Rectal smooth muscle tissue (tissue), 1 donor: ENCODE results near the gene HSPA4L.

ENCODE experiments used
- H3K27ac ChIP-seq: one replicate; pipeline ENCODE4 v1.7.0; 2013; ENCODE audit warnings: low read depth, low read length, inconsistent platforms
- H3K27me3 ChIP-seq: one replicate; pipeline ENCODE4 v1.7.0; 2013; ENCODE audit warnings: low read length; ENCODE audit not compliant: control insufficient read depth, insufficient read depth
- H3K36me3 ChIP-seq: one replicate; pipeline ENCODE4 v1.7.0; 2013; ENCODE audit warnings: low read length; ENCODE audit not compliant: control insufficient read depth, insufficient read depth
- H3K4me1 ChIP-seq: one replicate; pipeline ENCODE4 v1.7.0; 2013; ENCODE audit warnings: low read length; ENCODE audit not compliant: control insufficient read depth, insufficient read depth
- H3K4me3 ChIP-seq: one replicate; pipeline ENCODE4 v1.7.0; 2013; ENCODE audit warnings: low read length
- H3K9ac ChIP-seq: one replicate; pipeline ENCODE4 v1.7.0; 2013; ENCODE audit warnings: low read length

HSPA4L gene

GRCh38 chr4:127889903-127890302 lies 107.8 kb downstream of the HSPA4L start:
- H3K27me3 ChIP-seq = no peaks in the 10 kb centered on the region
- no peaks in the 10 kb centered on the region for H3K4me1 ChIP-seq
- H3K27ac ChIP-seq = no peak overlapping the region
- H3K4me3 ChIP-seq = no peak overlapping the region
- H3K9ac ChIP-seq = no peak overlapping the region
- H3K36me3 ChIP-seq = no peaks in the 10 kb centered on the region
